SK-N-SH treated with all-trans-retinoic acid at 6 μM for 48 hours (cell line): Measurements from ENCODE around the gene OR52L1.

ENCODE experiments used
- BACH2 ChIP-seq: fragments of 250-450 bp; sonication (Bioruptor Pico); IDR thresholded peaks from 2 replicates; pipeline ENCODE4 v1.9.0; 2021; ENCODE audit warnings: mild to moderate bottlenecking, borderline replicate concordance
- CSDC2 ChIP-seq: fragments of 250-450 bp; sonication (Bioruptor Pico); IDR thresholded peaks from 2 replicates; pipeline ENCODE4 v1.5.0; 2020; ENCODE audit warnings: mild to moderate bottlenecking, moderate library complexity
- ESRRG ChIP-seq: fragments of 250-450 bp; sonication (Bioruptor Pico); IDR thresholded peaks from 2 replicates; pipeline ENCODE4 v1.6.1; 2021; ENCODE audit warnings: mild to moderate bottlenecking
- ZC3H10 ChIP-seq: fragments of 250-450 bp; sonication (Bioruptor Pico); IDR thresholded peaks from 2 replicates; pipeline ENCODE4 v1.5.1; 2021; ENCODE audit warnings: mild to moderate bottlenecking, moderate library complexity
- ZFP3 ChIP-seq: fragments of 250-450 bp; sonication (Bioruptor Pico); IDR thresholded peaks from 2 replicates; pipeline ENCODE4 v1.5.0; 2020; ENCODE audit warnings: mild to moderate bottlenecking, moderate library complexity
- ZFP30 ChIP-seq: fragments of 450-650 bp; formaldehyde crosslinking; IDR thresholded peaks from 2 replicates; pipeline ENCODE4 v1.5.0; 2022; ENCODE audit warnings: mild to moderate bottlenecking, moderate library complexity
- TF ChIP-seq, protein P1 (sequence below): fragments of 250-450 bp; sonication (Bioruptor Pico); IDR thresholded peaks from 2 replicates; pipeline ENCODE4 v1.8.0; 2020; ENCODE audit warnings: mild to moderate bottlenecking, moderate library complexity, borderline replicate concordance

DNA sequence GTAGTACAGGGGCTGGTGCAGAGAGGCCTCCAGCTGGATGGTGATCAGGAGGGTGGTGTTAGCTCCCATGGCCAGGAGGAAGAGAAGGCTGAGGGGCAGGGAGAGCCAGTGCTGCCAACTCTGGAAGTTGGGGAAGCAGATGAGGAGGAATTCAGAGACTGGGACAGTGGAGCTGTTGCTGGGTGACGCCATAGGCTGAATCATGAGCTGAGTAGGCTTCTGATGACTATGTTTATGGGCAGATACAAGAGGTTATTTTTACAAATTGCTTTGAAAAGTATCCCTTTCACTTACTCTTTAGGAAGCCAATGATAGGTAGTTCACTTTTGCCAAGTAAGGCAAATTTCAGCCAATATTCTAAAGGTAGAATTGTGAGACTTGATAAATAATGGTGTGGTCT lies 40.7 kb upstream of the OR52L1 start:
- TF ChIP-seq, protein P1, sequence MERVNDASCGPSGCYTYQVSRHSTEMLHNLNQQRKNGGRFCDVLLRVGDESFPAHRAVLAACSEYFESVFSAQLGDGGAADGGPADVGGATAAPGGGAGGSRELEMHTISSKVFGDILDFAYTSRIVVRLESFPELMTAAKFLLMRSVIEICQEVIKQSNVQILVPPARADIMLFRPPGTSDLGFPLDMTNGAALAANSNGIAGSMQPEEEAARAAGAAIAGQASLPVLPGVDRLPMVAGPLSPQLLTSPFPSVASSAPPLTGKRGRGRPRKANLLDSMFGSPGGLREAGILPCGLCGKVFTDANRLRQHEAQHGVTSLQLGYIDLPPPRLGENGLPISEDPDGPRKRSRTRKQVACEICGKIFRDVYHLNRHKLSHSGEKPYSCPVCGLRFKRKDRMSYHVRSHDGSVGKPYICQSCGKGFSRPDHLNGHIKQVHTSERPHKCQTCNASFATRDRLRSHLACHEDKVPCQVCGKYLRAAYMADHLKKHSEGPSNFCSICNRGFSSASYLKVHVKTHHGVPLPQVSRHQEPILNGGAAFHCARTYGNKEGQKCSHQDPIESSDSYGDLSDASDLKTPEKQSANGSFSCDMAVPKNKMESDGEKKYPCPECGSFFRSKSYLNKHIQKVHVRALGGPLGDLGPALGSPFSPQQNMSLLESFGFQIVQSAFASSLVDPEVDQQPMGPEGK (CRISPR knock-in tag) = no peak
- TF ChIP-seq ZFP3 (CRISPR knock-in tag) = no peak
- no peak for TF ChIP-seq ZC3H10 (CRISPR knock-in tag)
- TF ChIP-seq CSDC2 = no peak
- no peak for TF ChIP-seq ESRRG
- TF ChIP-seq BACH2 (CRISPR knock-in tag) = no peak
- no peak for TF ChIP-seq ZFP30 (CRISPR knock-in tag)
